Measurements from ENCODE around the gene S100A7A.

The S100A7A gene

DNA sequence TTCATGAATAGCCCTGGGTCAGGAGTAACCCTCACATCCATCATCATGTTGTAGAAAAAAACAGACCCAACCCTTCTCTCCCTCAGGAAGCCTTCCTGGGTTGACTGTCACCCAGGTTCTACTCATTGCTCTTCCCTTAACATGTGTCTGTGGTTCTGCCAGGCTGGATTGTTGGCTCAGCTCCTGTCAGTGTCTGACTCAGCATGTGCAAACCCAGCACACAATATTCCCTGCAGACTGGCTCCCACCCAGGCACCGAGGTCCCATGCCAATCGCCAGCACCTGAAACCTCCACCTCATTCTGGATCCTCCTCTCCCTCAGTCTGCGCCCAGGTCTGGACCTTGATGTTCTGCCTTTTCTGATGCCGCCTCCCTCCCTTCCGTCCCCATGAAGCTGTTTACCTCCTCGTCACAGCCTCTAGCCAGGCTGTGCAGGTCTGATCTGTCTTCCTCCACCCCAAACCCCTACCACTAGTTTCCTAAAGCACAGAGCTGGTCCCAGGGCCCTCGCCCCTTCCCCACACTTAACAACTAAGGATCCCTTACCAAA is 21.1 kb upstream of the S100A7A start:
- Histone ChIP-seq H3K4me3 (ENCODE audit: insufficient read length, low read depth) (no peak overlapping the region), H3K4me1 (ENCODE audit: insufficient read depth, insufficient read length) (peaks cover 8% of the 10 kb centered on the region), H3K9me3 (ENCODE audit: insufficient read depth, low read length) (no peaks in the 10 kb centered on the region), H3K27me3 (ENCODE audit: insufficient read depth, insufficient read length) (no peaks in the 10 kb centered on the region), H3K9ac (ENCODE audit: insufficient read length, low read depth) (no peak overlapping the region), H3K36me3 (ENCODE audit: insufficient read depth, insufficient read length, low read length) (no peaks in the 10 kb centered on the region)
- TF ChIP-seq ZNF274 (IDR thresholded peaks at IDR 0.05; ENCODE audit: low read depth, low read length) (no peak), YY1 (IDR thresholded peaks at IDR 0.05; ENCODE audit: insufficient read depth, insufficient read length) (no peak), SUZ12 (IDR thresholded peaks at IDR 0.05; ENCODE audit: extremely low read depth, insufficient read depth, insufficient read length) (no peak)
- DNase-seq (ENCODE audit: low read depth, low spot score) = no peak

DNA sequence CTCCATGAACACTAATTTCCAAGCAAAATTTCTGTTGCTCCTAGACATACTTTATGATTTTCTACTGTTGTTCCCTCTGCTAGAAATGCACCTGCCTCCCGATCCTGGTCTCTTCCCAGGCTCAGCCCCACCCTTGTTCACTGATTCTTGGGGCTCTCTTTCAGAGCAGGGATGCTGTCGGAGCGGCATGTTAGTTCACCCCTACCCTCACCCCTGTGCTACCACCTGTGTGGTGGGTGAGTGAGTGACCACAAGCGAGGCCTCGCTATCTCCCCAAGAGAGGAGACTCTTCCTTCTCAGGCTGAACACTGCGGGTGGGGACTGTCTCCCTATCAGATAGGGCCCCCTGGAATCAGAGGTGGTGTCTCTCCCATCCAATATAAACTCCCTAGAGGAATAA is 20.5 kb upstream of the S100A7A start:
- H3K4me3 ChIP-seq (ENCODE audit: insufficient read length, low read depth) = no peak overlapping the region
- no peaks in the 10 kb centered on the region for H3K27me3 ChIP-seq (ENCODE audit: insufficient read depth, insufficient read length)
- TF ChIP-seq YY1 (IDR thresholded peaks at IDR 0.05; ENCODE audit: insufficient read depth, insufficient read length) (no peak), ZNF274 (IDR thresholded peaks at IDR 0.05; ENCODE audit: low read depth, low read length) (no peak), SUZ12 (IDR thresholded peaks at IDR 0.05; ENCODE audit: extremely low read depth, insufficient read depth, insufficient read length) (no peak)
- H3K9me3 ChIP-seq (ENCODE audit: insufficient read depth, low read length) = no peaks in the 10 kb centered on the region
- H3K4me1 ChIP-seq (ENCODE audit: insufficient read depth, insufficient read length) = peaks cover 8% of the 10 kb centered on the region
- DNase-seq (ENCODE audit: low read depth, low spot score) = no peak
- H3K36me3 ChIP-seq (ENCODE audit: insufficient read depth, insufficient read length, low read length) = no peaks in the 10 kb centered on the region
- H3K9ac ChIP-seq (ENCODE audit: insufficient read length, low read depth) = no peak overlapping the region

DNA sequence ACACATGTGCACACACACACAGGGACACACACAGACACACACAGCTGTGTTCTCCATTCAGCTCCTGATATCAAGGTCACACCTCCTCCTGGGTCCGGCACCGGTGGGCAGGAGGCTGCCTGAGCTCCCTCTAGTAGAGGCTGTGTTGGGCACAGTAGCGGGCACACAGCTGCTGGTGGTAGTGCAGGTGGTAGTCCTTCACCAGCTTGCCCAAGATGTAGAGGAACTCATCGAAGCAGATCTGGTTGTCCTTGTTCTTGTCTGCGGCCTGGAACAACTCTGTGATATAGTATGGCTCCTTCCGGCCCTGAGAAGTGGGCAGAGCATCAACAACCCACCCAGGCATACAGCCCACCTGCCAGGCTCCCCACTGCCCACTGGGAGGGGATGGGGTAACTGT is 19.9 kb upstream of the S100A7A start:
- no peaks in the 10 kb centered on the region for H3K9me3 ChIP-seq (ENCODE audit: insufficient read depth, low read length)
- H3K4me1 ChIP-seq (ENCODE audit: insufficient read depth, insufficient read length) = peaks cover 8% of the 10 kb centered on the region
- H3K9ac ChIP-seq (ENCODE audit: insufficient read length, low read depth) = no peak overlapping the region
- H3K27me3 ChIP-seq (ENCODE audit: insufficient read depth, insufficient read length) = no peaks in the 10 kb centered on the region
- no peak overlapping the region for H3K4me3 ChIP-seq (ENCODE audit: insufficient read length, low read depth)
- no peak for DNase-seq (ENCODE audit: low read depth, low spot score)
- TF ChIP-seq YY1 (IDR thresholded peaks at IDR 0.05; ENCODE audit: insufficient read depth, insufficient read length) (no peak), ZNF274 (IDR thresholded peaks at IDR 0.05; ENCODE audit: low read depth, low read length) (no peak), SUZ12 (IDR thresholded peaks at IDR 0.05; ENCODE audit: extremely low read depth, insufficient read depth, insufficient read length) (no peak)
- no peaks in the 10 kb centered on the region for H3K36me3 ChIP-seq (ENCODE audit: insufficient read depth, insufficient read length, low read length)

DNA sequence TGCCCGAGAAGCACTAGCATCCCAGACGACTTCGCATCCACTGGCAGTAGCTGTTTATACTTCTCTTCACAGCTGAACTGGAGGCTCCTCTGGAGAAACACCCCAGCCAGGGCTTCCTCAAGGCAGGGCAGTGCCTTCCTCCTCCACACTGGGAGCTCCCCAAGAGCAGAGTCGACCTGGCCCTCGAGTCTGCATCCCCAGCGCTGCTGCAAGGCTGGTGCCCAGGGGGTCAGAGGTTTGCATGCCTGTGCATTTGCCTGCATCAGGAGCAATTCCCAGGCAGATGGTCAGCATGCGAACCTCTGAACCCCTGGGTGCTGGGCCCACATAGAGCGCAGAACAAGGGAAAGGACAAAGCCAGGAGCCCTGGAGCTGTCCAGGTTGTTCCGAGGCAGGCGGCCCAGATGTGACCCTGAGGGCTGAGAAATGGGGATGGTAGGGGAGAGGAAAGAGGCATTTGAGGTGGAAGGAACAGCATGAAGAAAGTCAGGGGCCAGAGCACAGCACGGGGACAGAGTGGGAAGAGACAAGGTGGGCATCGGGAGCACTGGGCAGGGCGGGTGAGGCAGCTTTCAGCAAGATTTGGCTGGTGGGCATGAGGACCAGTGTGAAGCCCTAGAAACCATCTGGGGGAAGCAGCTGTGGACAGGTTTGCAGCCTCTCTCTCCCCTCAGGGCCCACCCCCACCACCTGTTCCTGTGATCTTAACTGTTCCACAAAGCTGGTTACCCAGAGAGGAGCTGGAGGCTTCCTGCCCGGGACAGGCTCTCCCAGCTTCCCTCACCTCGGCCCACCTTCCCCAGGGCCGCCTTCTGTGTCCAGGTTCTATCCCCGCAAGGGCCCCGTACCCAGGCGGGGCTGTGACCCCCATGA is 19.0 kb upstream of the S100A7A start:
- H3K36me3 ChIP-seq (ENCODE audit: insufficient read depth, insufficient read length, low read length) = no peaks in the 10 kb centered on the region
- no peak for DNase-seq (ENCODE audit: low read depth, low spot score)
- no peaks in the 10 kb centered on the region for H3K27me3 ChIP-seq (ENCODE audit: insufficient read depth, insufficient read length)
- H3K4me3 ChIP-seq (ENCODE audit: insufficient read length, low read depth) = no peak overlapping the region
- H3K9ac ChIP-seq (ENCODE audit: insufficient read length, low read depth) = no peak overlapping the region
- H3K9me3 ChIP-seq (ENCODE audit: insufficient read depth, low read length) = no peaks in the 10 kb centered on the region
- H3K4me1 ChIP-seq (ENCODE audit: insufficient read depth, insufficient read length) = peaks cover 8% of the 10 kb centered on the region
- TF ChIP-seq SUZ12 (IDR thresholded peaks at IDR 0.05; ENCODE audit: extremely low read depth, insufficient read depth, insufficient read length) (no peak), YY1 (IDR thresholded peaks at IDR 0.05; ENCODE audit: insufficient read depth, insufficient read length) (no peak), ZNF274 (IDR thresholded peaks at IDR 0.05; ENCODE audit: low read depth, low read length) (no peak)

DNA sequence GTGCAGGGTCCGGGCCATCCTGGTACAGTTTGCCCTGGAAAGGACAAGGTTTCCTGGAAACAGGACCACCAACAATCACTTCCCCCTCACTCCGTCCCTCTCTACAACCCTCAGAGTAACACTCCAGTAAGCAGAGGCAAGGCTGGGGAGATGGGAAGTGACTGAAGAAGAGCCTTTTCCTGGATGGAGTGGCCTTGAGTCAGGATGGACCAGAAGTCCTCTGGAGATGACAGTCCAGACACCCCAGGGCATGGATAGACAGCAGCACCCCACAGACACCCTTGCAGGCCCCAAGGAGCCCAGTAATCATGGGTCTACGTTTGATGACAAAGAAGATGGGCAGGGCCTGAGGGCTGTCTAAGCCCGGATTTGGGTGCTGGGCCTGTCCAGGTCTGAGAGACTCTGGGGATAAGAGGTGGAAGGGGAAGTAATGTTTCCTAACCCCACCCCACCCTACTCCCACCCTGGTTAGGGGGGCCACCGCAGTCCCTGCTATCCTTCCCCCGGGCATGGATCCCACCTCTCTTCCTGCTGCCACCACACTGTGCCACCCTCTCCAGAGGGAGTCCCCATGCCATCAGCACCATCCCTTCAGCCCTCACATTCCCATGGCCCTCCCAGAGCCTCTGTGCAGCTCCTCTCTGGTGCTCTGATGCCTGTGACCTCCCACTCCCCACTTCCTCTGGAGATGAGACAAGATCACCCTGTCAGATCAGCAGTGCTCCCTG is 18.2 kb upstream of the S100A7A start:
- no peaks in the 10 kb centered on the region for H3K9me3 ChIP-seq (ENCODE audit: insufficient read depth, low read length)
- no peaks in the 10 kb centered on the region for H3K27me3 ChIP-seq (ENCODE audit: insufficient read depth, insufficient read length)
- no peak overlapping the region for H3K4me3 ChIP-seq (ENCODE audit: insufficient read length, low read depth)
- DNase-seq (ENCODE audit: low read depth, low spot score) = no peak
- peaks cover 8% of the 10 kb centered on the region for H3K4me1 ChIP-seq (ENCODE audit: insufficient read depth, insufficient read length)
- no peak overlapping the region for H3K9ac ChIP-seq (ENCODE audit: insufficient read length, low read depth)
- TF ChIP-seq YY1 (IDR thresholded peaks at IDR 0.05; ENCODE audit: insufficient read depth, insufficient read length) (no peak), SUZ12 (IDR thresholded peaks at IDR 0.05; ENCODE audit: extremely low read depth, insufficient read depth, insufficient read length) (no peak), ZNF274 (IDR thresholded peaks at IDR 0.05; ENCODE audit: low read depth, low read length) (no peak)
- H3K36me3 ChIP-seq (ENCODE audit: insufficient read depth, insufficient read length, low read length) = no peaks in the 10 kb centered on the region

DNA sequence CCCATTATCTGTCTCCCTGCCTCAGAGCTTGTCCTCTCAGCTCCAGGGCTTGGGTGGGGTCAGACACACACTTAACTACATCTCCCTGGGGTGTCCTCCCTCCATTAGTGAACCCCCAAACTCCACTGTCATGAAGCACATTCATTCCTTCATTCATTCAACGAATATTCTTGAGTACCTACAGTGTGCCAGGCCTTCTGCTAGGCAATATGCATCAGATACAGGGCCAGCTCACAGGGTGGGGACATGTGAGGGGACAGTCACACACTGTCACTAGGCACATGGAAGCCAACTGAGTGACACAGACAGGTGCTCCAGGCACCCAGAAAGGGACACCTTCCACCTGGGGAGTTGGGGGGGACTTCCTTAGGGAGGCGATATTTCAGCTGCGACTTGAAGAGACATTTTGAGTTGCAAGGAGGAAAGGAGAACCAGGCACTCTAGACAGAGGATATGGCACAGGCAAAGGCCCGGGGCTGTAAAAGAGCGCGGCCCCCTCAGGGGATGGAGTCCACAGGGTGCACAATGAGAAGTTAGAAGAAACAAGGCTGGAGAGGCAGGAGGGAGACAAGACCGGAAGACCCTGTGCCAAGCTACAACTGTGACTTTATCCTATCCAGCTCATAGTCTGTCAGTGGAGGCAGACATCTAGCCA is 16.8 kb upstream of the S100A7A start:
- peaks cover 6% of the 10 kb centered on the region; the same call in 1 of the 2 replicates for H3K9me3 ChIP-seq (ENCODE audit: insufficient read depth, low read length)
- H3K4me3 ChIP-seq (ENCODE audit: insufficient read length, low read depth) = no peak overlapping the region
- H3K36me3 ChIP-seq (ENCODE audit: insufficient read depth, insufficient read length, low read length) = no peaks in the 10 kb centered on the region
- TF ChIP-seq YY1 (IDR thresholded peaks at IDR 0.05; ENCODE audit: insufficient read depth, insufficient read length) (no peak), ZNF274 (IDR thresholded peaks at IDR 0.05; ENCODE audit: low read depth, low read length) (no peak), SUZ12 (IDR thresholded peaks at IDR 0.05; ENCODE audit: extremely low read depth, insufficient read depth, insufficient read length) (no peak)
- H3K27me3 ChIP-seq (ENCODE audit: insufficient read depth, insufficient read length) = no peaks in the 10 kb centered on the region
- peaks cover 10% of the 10 kb centered on the region for H3K4me1 ChIP-seq (ENCODE audit: insufficient read depth, insufficient read length)
- DNase-seq (ENCODE audit: low read depth, low spot score) = no peak
- H3K9ac ChIP-seq (ENCODE audit: insufficient read length, low read depth) = no peak overlapping the region

Data from NT2/D1 (cell line).